ENCODE data around the gene MAPRE2.
"Not testable (repeated sequence)": the region's sequence is repeated elsewhere in the genome, so short reads cannot be mapped to it uniquely, and the experiment has no call there.

MAPRE2 gene

DNA sequence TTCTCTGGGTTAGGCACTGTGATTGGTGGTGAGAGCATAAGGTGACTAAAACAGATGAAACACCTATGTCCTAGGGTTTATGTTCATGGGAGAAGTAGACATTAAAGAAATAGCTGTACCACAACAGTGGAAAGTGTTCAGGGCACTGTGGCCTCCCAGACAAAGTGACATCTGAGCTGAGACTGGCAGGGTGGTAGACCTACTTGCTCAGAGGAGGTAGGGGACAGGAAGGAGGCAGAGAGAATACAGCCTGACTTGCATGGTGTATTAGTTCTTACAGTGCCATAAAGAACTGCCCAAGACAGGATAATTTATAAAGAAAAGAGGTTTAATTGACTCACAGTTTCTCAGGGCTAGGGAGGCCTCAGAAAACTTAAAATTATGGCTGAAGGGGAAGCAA is 82.6 kb downstream of the MAPRE2 start:
- DNase-seq (ENCODE audit: low read depth): no peak

DNA sequence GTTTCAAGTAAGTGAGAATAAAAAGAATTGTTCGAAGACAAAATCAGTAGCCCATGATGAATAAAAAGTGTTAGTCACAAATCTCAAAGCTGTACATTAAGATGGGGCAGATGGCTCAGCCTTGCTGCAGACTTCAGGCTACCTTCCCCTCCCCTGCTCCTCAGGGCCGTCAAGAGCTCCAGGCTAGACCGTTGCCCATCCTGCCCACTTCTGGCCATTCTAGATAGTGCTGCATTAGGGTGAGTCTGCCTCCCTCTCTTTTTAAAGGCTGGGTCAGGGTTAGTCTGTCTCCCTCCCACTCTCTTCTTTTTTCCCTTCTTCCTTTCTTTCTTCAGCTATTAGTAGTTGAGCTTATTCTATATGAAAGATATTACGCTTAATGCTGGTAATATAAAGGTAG is 86.0 kb downstream of the MAPRE2 start:
- no peak for DNase-seq (ENCODE audit: low read depth)

DNA sequence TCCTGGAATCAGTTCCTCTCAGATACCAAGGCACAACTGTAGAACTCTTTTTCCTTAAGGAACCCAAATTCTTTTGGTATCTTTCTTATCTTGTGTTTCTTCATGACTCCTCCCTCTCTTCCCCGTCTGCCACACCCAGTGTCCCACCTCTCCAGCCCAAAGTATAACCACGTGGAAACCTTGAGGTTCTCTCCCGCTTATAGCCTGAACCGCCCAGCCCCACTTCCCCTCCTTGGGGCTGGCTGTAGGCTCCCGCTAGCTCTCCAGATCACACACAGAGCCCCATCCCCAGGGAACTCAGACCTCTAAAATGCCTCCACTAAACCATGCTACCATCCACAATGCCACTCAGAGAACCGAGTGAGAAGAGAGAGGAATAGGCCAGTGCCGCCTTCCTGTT is 87.5 kb downstream of the MAPRE2 start:
- DNase-seq (ENCODE audit: low read depth): no peak

DNA sequence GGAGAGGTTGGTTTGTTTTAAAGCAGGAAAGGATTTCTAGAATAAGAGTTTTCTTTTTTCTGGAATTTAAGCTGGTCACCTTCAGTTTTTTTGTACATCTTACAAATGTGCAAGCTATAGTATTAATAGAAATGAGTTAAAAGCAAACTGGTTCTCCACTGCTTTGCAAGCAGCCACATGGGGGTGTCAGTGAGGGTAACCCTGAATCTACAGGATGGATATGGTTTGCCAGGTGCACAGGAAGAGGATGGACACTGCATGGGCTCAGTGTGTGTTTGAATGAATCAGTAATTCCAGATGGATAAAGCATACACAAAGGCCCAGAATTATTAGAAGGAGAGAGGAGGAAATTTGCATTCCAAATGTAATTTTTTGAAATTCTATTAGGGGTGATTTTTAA is 89.0 kb downstream of the MAPRE2 start:
- no peak for DNase-seq (ENCODE audit: low read depth)

DNA sequence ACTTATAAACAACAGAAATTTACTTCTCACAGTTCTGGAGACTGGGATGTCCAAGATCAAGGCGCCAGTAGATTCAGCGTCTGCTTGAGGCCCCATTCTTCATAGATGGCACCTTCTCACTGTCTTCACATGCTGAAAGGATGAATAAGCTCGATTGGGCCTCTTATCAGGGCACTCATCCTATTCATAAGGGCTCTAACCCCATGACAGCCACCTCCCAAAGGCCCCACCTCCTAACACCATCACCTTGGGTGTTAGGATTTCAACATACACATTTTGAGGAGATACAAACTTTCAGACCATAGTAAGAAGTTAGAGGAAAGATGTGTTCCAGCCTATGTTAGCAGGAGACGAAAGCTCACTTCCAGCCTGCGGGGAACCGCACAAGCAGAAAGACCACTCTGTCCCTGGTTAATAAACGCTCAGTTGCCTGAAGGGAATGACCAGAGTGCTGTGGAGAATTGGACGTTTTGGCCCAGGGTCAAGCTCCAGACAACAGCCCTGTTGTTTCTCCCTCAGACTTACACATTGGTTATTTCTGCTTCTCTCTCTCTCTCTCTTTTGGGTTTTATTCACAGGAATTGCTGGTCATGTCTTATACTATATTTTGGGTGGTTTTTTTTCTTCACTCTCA is 90.3 kb downstream of the MAPRE2 start:
- no peak for DNase-seq (ENCODE audit: low read depth)

DNA sequence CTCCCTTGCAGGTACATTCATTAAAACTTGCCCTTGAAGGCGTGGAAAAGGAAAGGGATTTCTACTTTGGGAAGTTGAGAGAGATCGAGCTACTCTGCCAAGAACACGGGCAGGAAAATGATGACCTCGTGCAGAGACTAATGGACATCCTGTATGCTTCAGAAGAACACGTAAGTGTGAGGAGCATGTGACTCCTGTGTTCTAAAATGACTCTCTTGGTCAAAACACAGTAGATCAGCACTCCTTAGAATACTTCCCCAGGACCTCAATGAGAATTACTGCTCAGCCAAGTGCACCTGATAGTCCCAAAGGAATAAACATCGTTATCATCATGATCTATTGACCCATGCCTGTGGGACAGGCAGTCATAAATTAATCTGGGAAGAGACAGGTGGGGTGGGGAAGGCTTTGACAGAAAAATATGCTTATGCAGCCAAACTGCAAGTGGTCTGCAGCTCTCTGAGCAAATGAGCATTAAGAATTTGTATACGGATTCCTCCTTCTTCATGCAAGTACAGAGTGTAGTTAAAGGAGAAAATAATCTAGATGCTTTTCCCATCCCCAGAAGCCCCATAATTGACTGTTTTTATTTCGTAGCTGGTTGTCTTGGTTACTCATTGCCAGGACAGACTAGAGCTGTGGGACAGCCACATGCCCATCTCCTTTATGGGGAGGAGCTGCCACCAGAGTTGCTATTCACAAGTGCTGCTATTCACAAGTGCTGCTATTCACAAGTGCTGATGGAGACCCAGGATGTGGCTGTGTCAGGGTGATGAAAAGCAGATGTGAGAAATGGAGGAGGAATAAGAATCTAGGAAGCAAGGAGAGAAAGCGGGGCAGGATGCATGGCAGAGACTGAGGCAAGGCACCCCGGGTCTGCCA is 91.0 kb downstream of the MAPRE2 start:
- no peak for DNase-seq (ENCODE audit: low read depth)

DNA sequence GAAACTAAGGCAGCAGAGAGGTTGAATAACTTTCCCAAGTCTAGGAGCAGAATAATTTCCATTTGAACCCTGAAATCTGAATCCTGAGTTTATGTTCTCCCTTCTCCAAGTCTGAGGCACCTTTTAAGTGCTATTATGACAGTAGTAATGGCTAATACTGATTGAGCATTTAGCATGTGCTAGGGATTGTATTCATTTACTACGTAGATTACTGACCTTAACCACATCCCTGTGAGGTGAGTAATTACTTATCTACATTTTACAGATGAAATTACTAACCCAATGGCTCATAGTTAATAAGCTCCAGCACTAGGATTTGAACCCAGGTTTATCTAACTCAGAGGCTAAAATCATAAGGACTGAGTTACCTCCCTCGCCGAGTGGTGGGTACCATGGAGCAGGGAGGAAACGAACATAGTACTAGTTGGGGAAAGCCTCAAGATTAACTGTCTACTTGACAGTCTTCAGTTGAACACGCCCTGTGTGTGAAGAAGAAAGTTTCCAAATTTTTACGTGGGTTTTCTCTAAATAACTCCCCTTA is 93.0 kb downstream of the MAPRE2 start:
- no peak for DNase-seq (ENCODE audit: low read depth)

DNA sequence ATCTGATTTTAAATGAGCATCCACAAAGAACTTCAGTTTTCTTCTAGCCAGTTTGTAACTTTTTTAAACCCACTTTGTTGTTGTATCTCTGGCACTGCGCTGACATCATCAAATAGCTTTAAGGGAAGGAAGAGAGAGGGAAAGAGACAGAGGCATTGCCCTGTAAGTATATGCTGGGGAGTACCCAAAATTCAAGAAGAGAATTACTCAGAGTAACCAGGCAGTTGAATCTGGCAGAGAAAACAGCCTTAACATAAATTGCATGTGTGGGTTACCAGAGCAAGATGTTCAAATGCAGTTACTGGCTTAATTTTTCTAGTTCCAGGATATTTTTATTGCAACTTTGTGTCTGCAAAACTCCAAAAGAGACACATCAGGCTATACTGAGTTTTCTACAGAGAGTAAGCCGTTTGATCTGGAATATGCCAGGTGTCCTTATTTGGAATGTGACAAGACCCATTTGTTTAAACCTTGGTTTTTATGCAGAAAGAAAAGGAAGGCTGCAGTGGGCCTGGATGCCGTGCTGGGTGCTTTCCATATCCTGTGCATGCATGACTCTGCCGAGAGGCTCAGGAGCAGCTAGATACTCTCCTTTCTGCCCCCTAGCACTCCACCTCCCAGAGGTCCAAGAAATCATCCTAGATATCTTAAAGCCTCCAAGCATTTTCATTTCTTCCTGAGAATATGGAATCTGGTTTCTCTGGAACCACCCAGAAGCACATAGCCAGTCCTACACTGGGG is 93.7 kb downstream of the MAPRE2 start:
- DNase-seq (ENCODE audit: low read depth): no peak

DNA sequence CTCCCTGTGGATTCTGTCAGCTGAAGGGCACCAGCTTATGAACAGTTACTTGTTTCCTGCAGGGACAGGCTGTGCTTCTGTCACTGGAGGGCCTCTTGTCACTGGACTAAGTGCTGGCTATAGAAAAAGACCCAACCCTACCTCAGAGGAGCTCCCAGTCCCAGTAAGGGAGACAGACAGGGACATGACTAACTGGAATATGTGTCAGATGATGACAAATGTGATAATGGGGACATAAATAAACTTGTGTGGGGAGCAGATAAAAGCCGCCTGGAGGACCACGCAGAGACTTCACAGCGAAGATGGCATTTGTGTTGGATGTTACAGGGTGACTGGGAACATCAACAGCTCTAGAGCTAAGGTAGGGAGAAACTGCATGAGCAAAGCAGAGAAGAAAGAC is 95.0 kb downstream of the MAPRE2 start:
- DNase-seq (ENCODE audit: low read depth): no peak

DNA sequence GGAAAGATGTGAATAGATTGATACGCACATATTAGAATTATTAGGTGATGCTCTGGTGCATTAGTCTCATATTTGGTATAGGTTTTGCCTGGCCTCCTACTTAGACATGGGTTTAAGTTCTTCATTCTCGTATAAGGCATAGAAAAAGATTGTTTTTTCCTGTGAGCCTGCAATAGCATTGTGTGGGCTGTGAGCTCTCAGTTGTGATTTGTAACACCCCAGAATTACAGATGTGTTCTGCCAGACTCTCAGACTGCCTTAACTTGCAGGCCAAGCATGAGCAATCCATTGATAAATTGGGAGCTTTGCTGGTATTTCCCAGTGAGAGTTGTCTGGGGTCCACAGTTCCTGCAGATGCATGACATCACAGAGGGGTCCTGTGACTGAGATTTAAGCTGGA is 95.7 kb downstream of the MAPRE2 start:
- DNase-seq (ENCODE audit: low read depth): no peak

DNA sequence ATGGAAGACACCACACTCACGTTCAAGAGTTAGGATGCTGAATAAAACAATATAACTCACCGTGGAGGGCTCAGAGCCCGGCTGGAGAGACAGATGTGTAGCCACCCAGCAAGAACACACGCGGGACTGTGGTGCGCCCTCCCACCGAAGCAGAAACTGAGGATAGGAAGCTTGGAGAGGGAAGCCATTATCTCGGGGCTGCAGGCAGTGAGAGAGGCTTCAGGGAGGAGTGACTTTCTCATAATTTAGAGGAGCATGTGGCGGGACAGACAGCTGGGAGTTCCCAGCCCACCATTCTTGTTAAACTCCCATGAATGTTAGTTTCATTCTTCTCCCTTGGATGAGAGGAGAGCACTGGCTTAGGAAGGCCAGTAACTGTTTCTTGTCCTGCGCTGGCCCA is 96.4 kb downstream of the MAPRE2 start:
- DNase-seq (ENCODE audit: low read depth): no peak

DNA sequence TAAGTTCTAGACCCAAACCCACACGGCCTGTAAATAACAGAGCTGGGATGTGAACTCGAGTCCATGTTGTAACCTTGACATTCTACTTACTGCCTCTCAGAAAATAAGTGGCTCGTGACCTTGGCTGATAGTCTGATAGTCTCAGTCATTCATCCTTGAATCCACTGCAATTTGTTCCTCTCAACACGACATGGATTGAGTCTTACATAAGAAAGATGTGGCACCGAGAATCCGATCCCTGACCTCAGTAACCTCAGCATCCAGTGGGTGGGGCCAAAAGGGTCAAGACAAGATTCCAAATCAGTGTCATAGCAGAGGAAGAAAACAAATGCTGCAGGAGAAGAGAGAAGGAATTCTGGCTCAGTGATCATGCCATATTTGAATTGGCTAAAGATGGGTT is 97.6 kb downstream of the MAPRE2 start:
- DNase-seq (ENCODE audit: low read depth): no peak

DNA sequence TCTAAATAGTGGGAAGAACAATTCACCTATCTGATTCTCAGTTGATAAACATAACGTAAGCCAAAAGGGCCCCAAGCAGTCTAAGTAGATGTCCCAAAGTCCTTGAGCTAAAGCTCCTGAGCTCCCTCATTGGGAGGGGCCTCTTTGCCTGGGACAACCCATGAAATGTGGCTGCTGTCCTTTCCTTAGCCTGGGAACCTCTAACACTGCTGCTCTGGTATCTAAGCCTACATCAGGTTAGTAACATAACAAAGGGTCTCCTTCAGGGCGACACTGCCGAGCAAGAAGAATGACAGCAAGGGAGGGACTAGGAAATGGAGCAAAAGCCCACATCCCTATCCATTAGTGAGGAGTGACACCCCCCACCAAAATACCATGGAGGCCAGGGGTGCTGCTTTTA is 98.3 kb downstream of the MAPRE2 start:
- DNase-seq (ENCODE audit: low read depth): no peak

DNA sequence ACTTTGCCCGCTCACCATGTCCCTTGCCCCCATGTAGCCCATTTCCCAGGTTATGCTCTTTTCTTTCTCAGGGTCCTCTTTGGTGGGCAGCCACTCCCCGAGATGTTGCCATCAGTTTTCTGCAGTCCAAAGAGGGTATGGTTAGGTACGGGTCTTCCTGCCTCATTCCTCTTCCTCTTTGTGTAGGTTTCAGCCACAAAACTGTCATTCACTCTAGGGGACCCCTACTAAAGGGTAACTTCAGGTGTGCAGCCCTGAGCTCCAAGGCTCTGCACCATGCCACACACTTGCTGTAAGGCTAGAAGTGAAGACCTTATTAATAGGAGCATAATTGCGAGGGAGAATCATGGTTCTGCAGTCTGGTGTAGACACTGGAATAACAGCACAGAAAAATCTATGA is 99.9 kb downstream of the MAPRE2 start:
- no peak for DNase-seq (ENCODE audit: low read depth)

DNA sequence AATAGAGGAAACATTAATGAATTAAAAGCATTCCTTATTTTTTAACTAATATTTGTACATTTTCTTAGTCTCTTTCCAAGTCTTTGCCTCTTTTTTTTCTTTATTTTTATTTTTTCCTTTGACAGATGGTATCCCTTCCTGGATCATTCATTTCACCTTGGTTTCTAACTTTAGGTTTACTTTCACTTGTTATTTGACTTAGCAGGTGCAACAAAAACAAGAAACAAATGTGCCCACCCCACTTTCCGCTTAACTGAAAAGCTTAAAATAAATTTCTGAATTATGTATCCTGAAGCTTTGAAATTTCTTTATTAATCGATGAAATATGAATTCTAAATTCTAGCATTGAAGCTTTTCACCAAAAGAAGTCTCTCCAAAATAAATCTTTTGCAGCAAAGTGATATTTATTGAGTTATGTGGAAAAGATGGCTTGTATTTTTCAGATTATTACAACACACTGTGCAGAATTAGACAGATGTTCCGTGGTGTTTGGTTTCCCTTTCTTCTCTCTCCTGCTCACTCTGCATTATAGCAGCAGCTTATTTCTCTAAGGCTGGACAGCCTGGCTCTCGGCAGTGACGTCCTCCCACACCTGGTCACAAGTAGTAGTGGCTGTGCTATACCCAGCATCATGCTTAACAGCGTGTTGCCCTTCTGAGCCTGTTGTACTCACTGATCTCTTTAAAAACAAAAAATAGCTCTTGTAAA is 100.5 kb downstream of the MAPRE2 start:
- no peak for DNase-seq (ENCODE audit: low read depth)

DNA sequence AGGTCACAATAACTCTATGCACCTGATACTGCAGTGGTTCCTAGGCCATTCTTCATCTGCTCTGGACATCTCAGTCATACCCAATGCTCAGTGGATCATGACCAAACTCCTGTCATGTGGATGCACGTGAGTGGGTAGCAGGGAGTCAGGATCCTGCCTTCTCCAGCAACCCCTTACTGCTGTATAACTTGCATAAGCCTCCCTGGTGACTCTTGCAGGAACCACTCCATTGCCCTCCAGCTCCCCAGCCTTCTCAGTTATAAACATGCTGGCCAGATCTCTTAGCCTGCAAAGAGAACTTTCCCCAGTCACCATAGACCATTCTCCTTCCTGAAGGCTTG is 101.0 kb downstream of the MAPRE2 start:
- no peak for DNase-seq (ENCODE audit: low read depth)

DNA sequence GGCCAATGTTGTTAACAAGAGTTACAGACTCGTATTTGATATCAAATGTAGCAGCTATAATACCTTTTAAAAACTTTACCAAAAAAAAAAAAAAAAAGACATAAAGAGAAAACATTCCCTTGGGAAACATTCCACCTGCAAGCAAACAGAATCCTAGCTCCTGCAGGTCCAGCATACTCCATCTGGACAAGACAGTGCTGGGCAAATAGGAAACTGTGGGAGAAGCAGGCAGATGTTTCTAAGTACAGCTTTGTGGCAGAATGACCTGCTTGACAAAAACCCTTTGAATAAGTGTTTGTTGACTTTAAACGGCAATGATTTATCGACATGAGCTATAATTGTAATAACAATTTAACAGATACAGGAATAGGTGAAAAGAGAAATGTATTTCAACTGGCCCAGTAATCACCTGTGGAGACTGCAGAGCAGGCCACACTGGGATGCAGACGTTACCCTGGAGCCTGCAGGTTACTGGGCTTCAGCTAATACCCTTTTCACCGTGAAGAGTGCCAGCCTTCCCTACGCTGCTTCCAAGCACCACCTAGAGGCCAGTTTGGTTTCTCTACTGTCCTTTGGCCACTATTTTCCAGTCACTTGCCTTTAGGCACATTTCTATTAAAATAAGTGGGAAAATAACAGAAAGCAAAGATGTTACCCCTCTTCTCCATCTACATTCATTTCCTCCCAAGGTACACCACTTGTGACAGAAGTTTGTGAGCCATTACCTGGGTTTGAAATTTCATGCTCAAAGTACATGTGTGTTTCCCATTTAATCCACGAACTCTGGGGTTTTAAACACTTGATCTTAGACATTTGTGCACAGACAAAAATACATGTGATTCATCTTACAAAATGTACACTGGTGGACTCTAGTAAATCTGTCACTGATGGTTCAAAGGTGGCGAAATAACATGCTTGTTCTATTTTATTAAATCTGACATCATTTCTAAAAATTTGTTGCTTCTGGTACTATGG is 102.7 kb downstream of the MAPRE2 start:
- DNase-seq (ENCODE audit: low read depth): no peak

DNA sequence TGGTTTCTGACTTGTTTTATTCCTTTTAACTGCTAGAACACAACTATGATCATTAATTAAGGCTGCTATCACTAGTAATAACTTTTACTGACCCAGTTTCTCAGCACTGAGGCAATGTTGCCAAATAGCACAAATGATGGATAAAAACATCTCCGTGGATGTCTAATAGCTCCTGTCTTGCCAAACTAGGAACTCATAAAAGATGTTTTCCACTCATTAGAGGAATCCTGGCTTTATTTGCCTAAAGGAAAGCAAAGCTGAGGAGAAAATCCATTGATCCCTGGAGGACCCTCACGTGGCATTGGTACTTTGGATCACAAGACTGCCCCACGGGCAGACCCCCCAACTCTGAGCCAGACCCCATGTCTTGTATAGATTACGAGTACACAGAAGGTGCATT is 103.5 kb downstream of the MAPRE2 start:
- DNase-seq (ENCODE audit: low read depth): no peak

DNA sequence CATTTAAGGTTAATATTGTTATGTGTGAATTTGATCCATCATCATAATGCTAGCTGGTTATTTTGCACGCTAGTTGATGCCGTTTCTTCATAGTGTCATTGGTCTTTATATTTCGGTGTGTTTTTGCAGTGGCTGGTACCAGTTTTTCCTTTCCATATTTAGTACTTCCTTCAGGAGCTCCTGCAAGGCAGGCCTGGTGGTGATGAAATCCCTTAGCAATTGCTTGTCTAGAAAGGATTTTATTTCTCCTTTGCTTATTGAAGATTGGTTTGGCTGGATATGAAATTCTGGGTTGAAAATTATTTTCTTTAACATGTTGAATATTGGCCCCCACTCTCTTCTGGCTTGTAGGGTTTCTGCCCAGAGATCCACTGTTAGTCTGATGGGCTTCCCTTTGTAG is 109.0 kb downstream of the MAPRE2 start:
- not testable (repeated sequence) for DNase-seq (ENCODE audit: low read depth)

DNA sequence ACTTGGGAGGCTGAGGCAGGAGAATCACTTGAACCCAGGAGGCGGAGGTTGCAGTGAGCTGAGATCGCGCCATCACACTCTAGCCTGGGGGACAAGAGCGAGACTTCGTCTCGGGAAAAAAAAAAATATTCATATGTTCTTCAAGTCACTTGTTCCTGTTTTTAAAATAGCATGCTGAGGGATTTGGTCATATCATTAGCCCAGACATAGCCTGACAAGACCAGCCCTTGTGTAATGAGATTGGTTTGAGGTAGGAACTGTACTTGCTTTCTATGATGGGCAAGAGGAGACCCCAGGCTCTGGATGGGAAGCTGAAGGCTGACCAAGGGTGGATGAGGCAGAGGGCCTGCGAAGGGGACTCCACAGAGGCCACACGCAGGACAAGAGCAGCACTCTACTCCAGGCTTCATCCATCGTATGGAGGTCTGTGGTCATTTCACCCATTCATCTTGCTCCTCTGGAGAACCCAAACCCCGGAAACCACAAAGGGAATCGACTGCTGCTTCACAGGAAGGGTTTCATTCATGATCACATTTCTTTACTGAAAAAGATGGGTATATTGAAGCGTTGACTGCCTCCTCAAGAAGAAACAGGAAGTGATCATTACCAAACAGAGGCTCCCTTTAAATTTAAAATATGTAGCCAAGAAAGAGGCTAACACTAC is 112.5 kb downstream of the MAPRE2 start:
- no peak for DNase-seq (ENCODE audit: low read depth)
